ENCODE data around the gene IL10RA. TPM values are rescaled to one million over a fixed set of nuclear protein-coding genes. Genes with fewer than 3 reads are reported as not detected.
"Not testable (repeated sequence)": the region's sequence is repeated elsewhere in the genome, so short reads cannot be mapped to it uniquely, and the experiment has no call there.

Gene IL10RA
- total RNA-seq, 1 donor from 2014 or later, result not detected

DNA sequence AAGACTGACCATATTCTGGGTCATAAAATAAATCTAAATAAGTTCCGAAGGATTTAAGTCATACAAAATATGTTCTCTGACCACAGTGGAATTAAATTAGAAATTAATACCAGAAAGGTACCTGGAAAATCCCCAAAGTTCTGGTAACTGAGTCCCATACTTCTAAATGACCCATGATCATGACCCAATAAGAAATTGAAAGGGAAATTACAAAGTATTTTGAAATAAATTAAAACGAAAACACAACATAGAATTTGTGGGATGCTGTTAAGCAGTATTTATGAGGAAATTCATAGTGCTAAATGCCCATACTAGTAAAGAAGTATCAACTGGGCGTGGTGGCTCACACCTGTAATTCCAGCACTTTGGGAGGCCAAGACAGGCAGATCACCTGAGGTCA lies 23.4 kb upstream of the IL10RA start:
- no peak for DNase-seq

DNA sequence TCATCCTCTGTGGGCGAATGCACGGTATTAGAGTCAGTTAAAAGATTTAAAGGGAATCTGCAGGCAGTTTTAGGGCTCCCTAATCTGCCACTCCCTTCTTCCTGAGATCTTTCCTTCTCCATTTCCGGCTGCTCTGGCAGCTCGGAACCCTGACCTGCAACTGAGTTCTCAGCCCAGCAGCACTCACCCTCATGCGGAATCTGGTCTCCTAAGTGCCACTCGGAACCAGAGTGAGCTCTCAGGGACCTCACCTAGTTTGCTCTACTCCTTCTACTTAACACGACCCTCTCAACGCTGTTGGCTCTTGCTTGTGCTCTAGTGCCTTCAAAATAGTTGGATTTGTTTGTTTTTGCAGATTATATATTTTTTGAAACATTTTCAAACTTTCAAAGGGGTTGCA lies 19.3 kb upstream of the IL10RA start:
- DNase-seq, result no peak

DNA sequence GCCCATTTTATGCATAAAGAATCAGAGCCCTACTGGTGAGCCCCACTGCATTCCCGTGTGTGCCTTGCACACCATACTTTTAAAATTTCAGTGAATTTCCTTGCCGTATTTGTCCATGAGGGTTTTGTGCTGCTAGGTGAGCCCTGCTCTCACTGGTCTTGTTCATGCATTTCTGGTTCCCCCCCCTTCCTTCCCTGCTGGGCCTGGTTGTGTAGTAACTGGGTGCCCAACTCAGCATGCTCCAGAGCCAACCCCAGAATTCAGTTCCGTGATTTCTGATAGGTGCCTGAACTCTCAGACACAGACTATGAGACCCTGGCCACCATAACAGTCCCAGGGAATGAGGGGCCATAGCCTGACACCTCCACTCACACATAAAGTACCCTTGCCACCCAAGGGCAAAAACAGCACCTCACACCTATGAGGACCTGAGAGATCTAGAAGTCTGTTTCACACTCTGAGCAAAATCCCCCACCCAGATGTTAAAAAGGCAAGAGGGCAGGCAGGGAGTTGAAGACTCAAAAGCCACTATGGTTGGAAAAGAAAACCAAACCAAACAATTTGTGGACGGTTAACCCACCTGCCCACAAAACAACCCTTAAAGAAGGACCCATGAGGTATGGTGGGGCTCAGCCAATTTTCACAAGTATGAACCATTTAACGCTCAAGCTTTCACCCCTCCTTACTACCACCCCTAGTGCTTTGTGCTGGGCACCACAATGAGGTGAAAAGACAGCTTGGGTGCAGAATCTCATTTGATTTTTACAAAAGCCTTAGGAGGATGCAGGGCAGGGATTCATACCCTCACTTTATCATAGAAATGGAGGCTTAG lies 16.8 kb upstream of the IL10RA start:
- DNase-seq, result no peak

DNA sequence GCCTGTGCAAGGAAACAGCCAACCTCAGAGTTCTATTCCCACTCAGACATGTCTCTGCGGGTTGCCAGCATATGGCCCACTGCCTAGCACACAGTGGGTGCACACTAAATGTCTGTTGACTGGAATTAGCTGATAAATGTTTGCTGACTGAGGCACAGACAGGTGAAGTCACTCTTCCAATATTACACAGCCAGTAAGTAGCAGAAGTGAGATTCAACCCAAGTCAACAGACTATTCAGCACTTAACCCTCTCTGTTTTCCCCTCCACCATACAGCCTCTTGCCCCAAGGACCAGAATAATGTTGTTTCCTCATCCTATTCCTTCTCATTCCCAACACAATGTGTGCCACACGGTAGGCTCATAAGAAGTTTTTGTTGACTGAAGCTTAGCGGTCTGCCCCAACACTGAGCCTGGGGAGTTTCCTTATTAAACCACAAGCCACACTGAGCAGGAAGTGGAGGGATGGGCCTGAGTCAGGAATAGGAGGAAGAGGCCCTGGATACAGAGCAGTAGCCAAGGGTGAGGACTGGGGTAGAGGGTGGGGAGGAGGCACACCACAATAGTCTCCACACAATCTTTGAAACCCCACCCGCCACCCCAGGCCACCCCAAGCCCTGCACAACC lies 15.7 kb upstream of the IL10RA start:
- peak; percentile 23 for DNase-seq

DNA sequence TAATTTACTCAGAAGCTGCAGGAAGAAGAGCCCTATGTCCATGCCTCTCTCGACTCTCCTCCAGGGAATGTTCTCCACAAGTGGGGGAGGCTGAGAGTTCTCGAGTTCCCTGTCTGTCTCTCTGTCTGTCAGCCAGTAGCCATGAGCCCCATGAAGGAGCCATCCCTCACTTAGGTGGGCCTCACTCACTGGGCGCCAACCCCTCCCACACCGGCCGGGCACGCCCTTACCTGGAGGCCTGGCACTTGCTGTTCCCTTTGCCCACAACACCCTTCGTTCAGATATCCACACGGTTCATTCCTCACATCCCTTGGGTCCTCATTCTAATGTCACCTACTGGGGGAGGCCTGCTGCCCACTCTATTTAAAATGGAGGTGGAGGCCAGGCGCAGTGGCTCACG lies 14.2 kb upstream of the IL10RA start:
- no peak for DNase-seq

DNA sequence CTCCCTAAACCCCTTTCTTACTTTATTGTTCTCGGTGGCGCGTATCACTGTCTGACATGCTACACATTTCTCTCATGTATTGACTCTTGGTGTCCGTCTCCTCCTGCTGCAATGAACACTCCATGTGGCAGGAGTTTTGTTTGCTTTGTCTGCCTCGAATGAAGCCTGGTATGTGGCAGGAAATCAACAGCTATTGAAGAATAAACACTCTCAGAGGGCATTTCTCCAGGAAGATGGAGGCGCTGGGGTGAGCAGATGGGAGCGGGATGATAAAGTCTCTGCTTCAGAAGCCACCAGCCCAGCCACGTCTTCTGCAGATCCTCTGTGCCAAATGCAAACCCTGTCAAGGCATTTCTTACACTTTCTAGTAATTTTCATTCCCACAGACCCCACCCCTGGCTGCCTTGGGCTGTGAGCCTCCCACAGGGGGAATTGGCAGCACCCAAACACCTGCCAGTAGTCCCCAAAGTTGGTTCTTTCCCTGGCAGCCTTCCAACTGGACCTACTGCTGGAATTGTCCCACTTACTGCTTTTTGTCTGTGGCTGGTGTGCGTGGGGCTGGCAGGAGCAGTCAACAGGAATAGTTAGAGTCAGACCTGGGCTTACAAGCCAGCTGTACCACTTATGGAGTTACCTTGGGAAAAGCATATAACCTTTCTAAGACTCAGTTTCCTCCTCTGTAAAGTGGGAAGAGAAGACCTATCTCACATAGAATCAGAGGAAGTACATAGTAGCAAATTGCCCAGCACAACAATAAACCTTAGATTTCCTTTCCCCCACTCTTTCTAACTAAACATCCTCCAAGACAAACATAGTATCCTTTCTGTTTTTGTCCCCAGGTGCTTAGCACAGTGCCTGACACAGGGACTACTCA lies 13.3 kb upstream of the IL10RA start:
- peak; percentile 50 for DNase-seq

DNA sequence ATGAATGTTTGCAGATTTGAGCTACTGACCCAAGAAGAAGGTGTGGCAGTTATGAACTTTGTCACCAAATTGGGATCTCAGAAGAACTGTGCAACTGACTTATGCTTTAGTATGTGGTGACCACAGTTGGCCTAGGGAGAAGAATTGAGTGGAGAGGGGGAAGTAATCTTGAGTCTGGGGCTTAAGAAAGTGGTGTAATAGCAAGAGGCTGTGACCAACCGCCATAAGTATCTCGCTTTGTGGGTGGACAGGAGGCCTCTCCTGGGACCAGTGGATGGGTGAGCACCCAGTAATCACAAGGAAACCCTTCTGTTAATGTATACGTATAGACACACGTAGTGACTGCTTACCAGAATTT lies 12.7 kb upstream of the IL10RA start:
- no peak for DNase-seq

DNA sequence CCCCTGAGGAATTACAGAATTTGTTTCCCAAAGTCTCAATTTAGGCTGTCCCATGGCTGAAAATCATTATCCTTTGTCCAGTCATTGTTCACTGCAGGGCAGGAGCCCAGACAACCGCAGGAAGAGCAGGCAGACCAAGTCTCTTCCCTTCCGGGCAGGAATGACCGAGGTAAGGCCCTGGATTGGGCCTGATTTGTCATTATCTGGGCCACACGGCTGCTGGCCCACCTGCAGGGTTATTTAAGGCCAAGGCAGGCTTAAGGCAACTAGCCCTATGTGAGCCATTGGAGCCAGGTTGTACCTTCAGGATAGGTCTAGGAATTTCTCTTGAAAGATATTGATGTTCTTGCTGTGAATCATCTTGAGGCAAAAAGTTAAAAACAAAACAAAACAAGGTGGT lies 9.7 kb upstream of the IL10RA start:
- DNase-seq, result no peak

DNA sequence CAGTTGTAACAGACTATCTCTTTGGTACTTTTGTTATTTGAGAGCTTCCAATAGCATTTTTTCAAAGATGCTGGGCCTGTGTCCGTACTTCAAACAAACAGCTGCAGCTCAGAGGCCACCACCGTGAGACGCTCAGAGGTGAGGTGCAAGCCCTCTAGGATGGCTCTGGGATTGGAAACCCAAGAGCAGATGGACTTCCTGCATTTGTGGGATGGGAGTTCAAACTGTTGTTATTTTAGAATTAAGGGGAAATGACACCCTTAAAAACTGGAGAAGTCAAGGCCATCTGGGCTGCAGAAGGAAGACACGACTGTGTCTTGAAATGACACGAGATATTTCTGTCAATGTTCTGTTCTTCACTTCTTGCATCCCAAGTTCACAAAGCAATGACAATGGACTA lies 9.2 kb upstream of the IL10RA start:
- no peak for DNase-seq

DNA sequence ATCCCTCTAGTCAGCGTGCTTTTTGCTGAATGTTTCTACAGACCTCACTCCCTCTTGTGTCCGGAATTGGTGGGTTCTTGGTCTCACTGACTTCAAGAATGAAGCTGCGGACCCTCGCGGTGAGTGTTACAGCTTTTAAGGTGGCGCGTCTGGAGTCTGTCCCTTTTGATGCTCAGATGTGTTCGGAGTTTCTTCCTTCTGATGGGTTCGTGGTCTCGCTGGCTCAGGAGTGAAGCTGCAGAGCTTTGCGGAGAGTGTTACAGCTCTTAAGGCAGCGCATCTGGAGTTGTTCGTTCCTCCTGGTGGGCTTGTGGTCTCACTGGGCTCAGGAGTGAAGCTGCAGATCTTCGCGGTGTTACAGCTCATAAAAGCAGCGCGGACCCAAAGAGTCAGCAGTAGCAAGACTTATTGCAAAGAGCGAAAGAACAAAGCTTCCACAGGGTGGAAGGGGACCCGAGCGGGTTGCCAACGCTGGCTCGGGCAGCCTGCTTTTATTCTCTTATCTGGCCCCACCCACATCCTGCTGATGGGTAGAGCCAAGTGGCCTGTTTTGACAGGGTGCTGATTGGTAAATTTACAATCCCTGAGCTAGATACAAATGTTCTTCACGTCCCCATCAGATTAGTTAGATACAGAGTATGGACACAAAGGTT lies 8.5 kb upstream of the IL10RA start:
- DNase-seq, result not testable (repeated sequence)

DNA sequence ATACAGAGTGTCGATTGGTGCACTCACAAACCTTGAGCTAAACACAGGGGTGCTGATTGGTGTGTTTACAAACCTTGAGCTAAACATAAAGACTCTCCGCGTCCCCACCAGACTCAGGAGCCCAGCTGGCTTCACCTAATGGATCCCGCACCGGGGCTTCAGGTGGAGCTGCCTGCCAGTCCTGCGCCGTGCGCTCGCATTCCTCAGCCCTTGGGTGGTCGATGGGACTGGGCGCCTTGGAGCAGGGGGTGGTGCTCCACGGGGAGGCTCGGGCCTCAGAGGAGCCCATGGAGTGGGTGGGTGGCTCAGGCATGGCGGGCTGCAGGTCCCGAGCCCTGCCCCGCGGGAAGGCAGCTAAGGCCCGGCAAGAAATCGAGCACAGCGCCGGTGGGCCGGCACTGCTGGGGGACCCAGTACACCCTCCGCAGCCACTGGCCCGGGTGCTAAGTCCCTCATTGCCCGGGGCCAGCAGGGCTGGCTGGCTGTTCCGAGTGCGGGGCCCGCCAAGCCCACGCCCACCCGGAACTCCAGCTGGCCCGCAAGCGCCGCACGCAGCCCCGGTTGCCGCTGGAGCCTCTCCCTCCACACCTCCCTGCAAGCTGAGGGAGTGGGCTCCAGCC lies 7.8 kb upstream of the IL10RA start:
- DNase-seq, result not testable (repeated sequence)

DNA sequence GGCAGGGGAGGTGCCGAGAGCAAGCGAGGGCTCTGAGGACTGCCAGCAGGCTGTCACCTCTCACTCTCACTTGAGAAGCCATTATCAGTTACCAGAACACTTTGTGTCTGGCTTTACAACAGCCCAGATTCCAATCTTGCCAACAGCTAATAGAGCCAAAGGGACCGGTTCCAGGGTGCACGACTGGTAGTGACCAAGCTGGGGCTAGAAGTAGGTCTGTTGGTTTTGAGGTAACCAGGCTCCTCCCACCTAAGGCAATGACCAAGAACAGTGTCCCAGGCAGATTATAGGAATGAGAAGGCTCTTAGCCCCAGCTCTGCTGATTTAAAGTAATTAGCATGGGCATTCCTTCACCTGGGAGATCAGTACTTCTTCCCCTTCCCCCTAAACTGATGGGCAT lies 7.2 kb upstream of the IL10RA start:
- DNase-seq, result no peak

DNA sequence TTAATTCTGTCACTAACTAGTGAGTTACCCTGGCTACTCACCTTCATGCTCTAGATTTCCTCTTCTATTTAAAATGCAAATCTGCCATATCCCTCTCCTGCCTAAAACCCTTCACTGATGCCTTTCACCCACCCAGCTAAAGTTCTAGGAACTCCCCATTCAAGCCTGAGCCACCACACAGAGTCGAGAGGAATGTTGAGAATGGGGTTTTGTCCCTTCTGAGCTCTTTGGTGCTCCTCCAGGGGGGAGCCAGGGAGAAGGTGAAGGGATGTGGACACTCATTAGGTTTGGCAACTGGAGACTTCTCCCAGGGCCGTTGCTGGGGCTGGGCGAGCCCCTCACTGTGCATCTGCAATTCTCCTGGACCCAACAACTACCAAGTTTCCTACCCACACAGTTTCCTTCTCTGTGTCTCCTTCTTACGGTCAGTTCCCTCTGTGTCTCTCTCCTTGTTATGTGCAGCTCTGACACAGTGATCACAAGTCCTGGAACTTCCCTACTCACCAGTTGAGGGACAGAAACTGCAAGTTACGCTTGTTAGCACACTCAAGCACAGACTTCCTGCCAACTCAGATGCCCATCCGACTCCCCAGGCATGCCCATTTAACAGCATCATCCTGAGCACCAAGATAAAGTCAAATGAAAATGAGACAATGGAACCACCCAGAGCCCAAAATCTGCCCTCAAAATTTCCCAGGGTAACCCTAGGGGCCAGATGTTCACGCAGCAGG lies 6.5 kb upstream of the IL10RA start:
- no peak for DNase-seq

DNA sequence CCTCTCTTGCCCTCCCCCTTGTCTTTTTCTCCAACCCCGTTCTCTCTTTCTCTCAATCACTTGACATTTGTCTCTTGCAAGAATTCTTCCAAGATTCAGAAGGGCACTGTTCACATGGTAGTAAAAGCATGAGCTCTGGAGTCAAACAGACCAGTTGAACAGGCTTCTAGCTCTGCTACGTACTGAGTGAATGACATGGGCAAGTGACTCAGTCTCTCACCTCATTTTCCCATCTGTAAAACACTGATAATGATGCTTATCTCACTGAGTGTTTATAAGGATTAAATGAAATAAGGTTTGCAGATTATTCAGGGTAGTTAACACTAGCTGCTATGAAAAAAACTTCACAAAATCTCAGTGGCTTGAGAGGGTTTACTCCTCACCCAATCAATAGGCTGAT lies 5.9 kb upstream of the IL10RA start:
- DNase-seq, result no peak

DNA sequence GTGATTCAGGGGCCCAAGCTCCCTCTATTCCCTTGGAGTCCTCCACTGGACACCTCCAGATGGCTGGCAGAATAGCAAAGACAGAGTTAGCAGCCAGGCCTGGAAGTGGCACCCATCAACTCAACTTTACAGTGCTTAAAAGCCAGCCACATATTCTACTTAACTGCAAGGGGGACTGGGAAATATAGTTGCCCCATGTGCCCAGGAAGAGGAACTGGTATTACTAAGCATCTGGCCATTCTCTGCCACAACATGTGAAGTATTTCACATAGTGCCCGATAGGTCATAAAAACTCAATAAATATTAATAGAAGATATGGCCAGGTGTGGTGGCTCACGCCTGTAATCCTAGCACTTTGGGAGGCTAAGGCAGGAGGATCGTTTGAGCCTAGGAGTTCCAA lies 5.5 kb upstream of the IL10RA start:
- no peak for DNase-seq

DNA sequence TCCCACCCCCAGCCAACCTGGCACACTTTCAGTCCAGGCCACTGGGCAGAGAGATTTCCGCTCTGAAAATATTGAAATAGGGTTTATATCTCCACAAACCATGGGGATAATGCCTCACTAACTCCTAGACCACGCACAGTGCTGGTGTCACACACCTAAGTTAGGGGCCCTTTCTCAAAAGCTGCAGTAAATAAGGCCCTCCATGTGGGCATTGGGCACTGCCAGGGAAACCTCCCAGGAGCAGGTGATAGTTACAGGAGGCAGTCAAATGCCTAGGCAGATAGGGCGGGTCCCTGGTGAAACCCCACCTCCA lies 3.1 kb upstream of the IL10RA start:
- DNase-seq, result no peak

DNA sequence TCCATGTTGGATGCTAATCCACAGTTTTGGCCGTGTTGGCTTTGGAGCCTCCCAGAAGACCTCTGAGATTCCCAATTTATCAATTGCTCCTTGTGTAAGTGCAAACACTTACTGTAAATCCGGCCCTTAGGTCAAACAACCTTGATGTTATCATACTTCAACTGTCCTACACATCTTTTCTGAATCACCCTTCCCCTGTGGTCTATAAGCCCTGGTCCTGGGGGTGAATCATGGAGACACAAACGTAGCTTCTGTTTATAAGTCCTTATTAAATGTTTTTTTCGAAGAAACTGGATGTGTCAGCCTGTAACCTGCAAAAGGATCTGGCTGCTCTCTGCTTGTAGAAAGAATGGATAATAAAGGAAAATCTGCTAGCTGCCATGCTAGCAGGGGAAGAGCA lies 1.7 kb upstream of the IL10RA start:
- no peak for DNase-seq

DNA sequence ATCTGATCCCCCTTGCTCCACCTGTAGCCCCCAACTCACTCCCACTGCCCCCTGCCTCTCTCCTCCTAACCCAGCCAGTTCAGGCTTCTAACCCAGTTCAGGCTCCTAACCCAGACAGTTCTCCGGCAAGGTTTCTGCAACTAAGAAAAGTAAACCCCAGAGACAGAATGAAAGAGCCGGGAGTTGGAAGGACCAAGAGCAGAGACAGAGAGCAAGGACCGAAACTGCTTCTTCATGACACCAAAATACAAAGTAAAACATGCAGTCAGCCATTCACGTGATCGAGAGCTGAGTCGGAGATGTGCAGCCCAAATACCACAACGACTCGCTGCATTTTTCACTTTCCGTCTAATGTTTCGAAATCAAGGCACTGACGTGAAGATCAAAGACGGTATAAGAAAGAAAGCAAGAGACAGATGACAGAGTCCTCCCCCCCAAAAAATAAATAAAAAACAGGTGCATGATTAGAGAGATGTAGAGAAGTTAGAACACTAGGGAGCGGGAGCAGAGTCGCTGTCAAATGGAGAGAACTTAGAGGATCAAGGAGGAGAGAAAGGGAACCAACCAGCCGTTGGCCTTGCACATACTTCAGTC lies 884 bp downstream of the IL10RA start:
- DNase-seq, result no peak

DNA sequence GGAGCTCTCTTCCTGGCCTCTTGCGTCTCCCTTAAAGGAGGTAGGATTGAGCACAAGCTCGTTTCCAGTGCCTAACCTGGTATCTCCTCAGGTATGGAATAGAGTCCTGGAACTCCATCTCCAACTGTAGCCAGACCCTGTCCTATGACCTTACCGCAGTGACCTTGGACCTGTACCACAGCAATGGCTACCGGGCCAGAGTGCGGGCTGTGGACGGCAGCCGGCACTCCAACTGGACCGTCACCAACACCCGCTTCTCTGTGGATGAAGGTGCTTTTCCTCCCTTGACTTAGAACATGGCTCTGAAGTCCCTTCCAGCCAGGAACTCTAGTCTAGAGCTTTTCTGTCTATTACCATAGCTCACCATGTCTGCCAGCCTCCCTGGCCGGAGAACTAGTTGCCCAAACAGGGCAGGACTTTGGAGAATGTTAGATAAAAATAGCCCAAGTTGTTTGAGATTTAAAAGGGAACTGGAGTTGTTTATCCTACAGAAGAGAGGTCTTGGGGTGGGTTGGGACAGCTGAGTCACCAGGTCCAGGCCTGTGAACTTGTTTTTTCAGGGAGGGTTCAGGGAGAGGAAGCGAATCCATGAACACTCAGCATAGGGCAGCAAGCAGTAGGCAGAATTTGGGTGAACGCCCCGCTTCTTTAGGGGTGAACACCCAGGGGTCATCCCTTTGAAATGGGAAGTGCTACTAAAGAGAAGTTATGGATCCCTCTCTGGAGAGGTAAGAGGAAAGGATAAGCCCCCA lies 3.3 kb downstream of the IL10RA start:
- DNase-seq, result no peak

DNA sequence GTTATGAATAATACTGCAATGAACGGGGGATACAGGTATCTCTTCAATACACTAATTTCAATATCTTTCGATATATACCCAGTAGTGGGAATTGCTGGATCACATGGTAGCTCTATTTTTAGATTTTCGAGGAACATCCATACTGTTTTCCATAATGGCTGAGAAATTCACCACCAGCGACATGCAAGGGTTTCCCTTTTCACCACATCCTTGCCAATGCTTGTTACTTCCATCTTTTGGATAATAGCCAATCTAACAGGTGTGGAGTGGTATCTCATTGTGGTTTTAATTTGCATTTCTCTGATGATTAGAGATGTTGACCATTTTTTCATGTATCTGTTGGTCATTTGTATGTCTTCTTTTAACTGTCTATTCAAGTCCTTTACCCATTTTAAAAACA lies 5.9 kb downstream of the IL10RA start:
- DNase-seq, result no peak

DNA sequence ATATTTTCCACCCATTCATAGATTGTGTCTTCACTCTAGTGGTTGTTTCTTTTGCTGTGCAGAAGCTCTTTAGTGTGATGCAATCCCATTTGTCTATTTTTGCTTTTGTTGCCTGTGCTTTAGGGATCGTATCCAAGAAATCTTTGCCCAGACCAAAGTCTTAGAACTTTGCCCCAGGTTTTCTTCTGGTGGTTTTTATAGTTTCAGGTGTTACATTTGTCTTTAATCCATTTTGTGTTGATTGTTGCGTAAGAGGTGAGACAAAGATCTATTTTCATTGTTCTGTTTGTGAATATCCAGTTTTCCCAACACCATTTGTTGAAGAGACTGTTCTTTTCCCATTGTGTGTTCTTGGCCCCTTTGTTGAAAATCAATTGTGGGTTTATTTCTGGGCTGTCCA lies 6.4 kb downstream of the IL10RA start:
- DNase-seq, result no peak
